GM12878 (cell line): Measurements from ENCODE around the gene EIF3D. TPM values are rescaled to one million over a fixed set of nuclear protein-coding genes. Genes with fewer than 3 reads are reported as not detected.

Experiments
- ATF3 ChIP-seq: IDR thresholded peaks from 2 replicates; pipeline ENCODE4 v1.6.1; 2011; ENCODE audit warnings: low read depth, mild to moderate bottlenecking, low read length, moderate library complexity, borderline replicate concordance; ENCODE audit errors: extremely low read depth
- BCL3 ChIP-seq: IDR thresholded peaks from 2 replicates; pipeline ENCODE4 v1.6.1; 2011; ENCODE audit warnings: borderline replicate concordance, low read depth, mild to moderate bottlenecking, moderate library complexity, low read length; ENCODE audit not compliant: insufficient read depth, poor library complexity, severe bottlenecking
- CREB1 ChIP-seq: IDR thresholded peaks from 2 replicates; pipeline ENCODE4 v1.6.1; 2012; ENCODE audit warnings: low read depth, mild to moderate bottlenecking, inconsistent platforms
- CREM ChIP-seq: IDR thresholded peaks from 2 replicates; pipeline ENCODE4 v1.6.1; 2014; ENCODE audit warnings: antibody characterized with exemption, low read depth
- DPF2 ChIP-seq: fragments of 450-650 bp; IDR thresholded peaks from 2 replicates; pipeline ENCODE4 v1.6.1; 2017; ENCODE audit warnings: mild to moderate bottlenecking
- EED ChIP-seq: sonication (generic); IDR thresholded peaks from 2 replicates; pipeline ENCODE4 v1.6.1; 2016; ENCODE audit warnings: antibody characterized with exemption, low read depth
- EGR1 ChIP-seq, 2 experiments: IDR thresholded peaks; 1 replicate in 1 of 2; 2 replicates in 1 of 2; pipeline ENCODE4 v1.6.1; 2011 to 2012; ENCODE audit warnings: low read depth in 2 of 2, low read length in 2 of 2, borderline replicate concordance in 1 of 2, mild to moderate bottlenecking in 1 of 2, moderate library complexity in 1 of 2
- EP300 ChIP-seq, 2 experiments: fragments of 150-350 bp in 1 of 2; IDR thresholded peaks; 2 replicates each; pipeline ENCODE4 v1.6.1; 2011 to 2012; ENCODE audit warnings: low read depth in 2 of 2, low read length in 2 of 2, borderline replicate concordance in 1 of 2, improper control_type of control experiment in 1 of 2, inconsistent platforms in 1 of 2; ENCODE audit not compliant: control insufficient read depth in 1 of 2
- HDAC6 ChIP-seq: fragments of 200-600 bp; sonication (generic); IDR thresholded peaks from one replicate; pipeline ENCODE4 v1.8.0; 2017; ENCODE audit warnings: antibody characterized with exemption; ENCODE audit not compliant: unreplicated experiment
- JUND ChIP-seq: IDR thresholded peaks from 2 replicates; pipeline ENCODE4 v1.6.1; 2012; ENCODE audit warnings: low read depth, mild to moderate bottlenecking, low read length, improper control_type of control experiment, moderate library complexity
- MTA2 ChIP-seq: fragments of 450-650 bp; IDR thresholded peaks from 2 replicates; pipeline ENCODE4 v1.6.1; 2016; ENCODE audit warnings: low read depth, mild to moderate bottlenecking, moderate library complexity
- MXI1 ChIP-seq: fragments of 150-350 bp; IDR thresholded peaks from 2 replicates; pipeline ENCODE4 v1.6.1; 2011; ENCODE audit warnings: low read depth, mild to moderate bottlenecking, inconsistent platforms, low read length, improper control_type of control experiment
- NKRF ChIP-seq: fragments of 450-650 bp; conservative IDR thresholded peaks from 2 replicates; pipeline ENCODE4 v1.6.1; 2017; ENCODE audit warnings: mild to moderate bottlenecking, moderate library complexity
- PML ChIP-seq: IDR thresholded peaks from 2 replicates; pipeline ENCODE4 v1.6.1; 2012; ENCODE audit warnings: low read length, inconsistent platforms
- POLR2AphosphoS2 ChIP-seq: IDR thresholded peaks from 2 replicates; pipeline ENCODE4 v1.6.1; 2011; ENCODE audit warnings: low read depth, mild to moderate bottlenecking, low read length, improper control_type of control experiment, moderate library complexity
- PRDM15 ChIP-seq: fragments of 450-650 bp; formaldehyde crosslinking; IDR thresholded peaks from 2 replicates; pipeline ENCODE4 v1.4.0; 2020; ENCODE audit warnings: mild to moderate bottlenecking, moderate library complexity
- RAD51 ChIP-seq: fragments of 450-650 bp; IDR thresholded peaks from 2 replicates; pipeline ENCODE4 v1.6.1; 2016; ENCODE audit warnings: moderate library complexity, mild to moderate bottlenecking, inconsistent platforms
- RFX5 ChIP-seq: IDR thresholded peaks from 2 replicates; pipeline ENCODE4 v1.6.1; 2011; ENCODE audit warnings: low read depth, low read length, improper control_type of control experiment
- SMAD5 ChIP-seq: IDR thresholded peaks from 2 replicates; pipeline ENCODE4 v1.6.1; 2016; ENCODE audit warnings: antibody characterized with exemption, low read depth
- SUZ12 ChIP-seq: fragments of 200-600 bp; sonication (generic); IDR thresholded peaks from one replicate; pipeline ENCODE4 v1.6.1; 2018; ENCODE audit warnings: antibody characterized with exemption, mild to moderate bottlenecking; ENCODE audit not compliant: unreplicated experiment
- ZNF217 ChIP-seq: fragments of 450-650 bp; IDR thresholded peaks from 2 replicates; pipeline ENCODE4 v1.6.1; 2017; ENCODE audit warnings: antibody characterized with exemption, mild to moderate bottlenecking
- ZSCAN29 ChIP-seq: fragments of 450-650 bp; IDR thresholded peaks from 2 replicates; pipeline ENCODE4 v1.6.1; 2017; ENCODE audit warnings: mild to moderate bottlenecking, moderate library complexity
- polyA plus RNA-seq, 11 experiments: library from polyadenylated mRNA; depleted of rRNA in 4 of 11; unstranded in 6 of 11; stranded (reverse) in 5 of 11; fragments of >200 nt; fragmentation: Nextera tagmentation in 4 of 11; fragmentation: Illumina TruSeq in 1 of 11; extraction: Ambion mirVana in 4 of 11; extraction: Trizol in 1 of 11; gene quantifications; 1 replicate in 1 of 11; 2 replicates in 10 of 11; pipeline versions ENCODE4 v1.2.1 to v1.2.3, GENCODE V29; 2011 to 2016; ENCODE audit warnings: inconsistent platforms in 2 of 11, missing spikeins in 2 of 11, low read depth in 1 of 11
- total RNA-seq, 4 experiments: library from RNA; depleted of rRNA in 3 of 4; stranded (reverse); fragments of >200 nt in 3 of 4; fragmentation: Illumina TruSeq in 1 of 4; extraction: Trizol in 1 of 4; gene quantifications; 2 replicates each; pipeline versions ENCODE4 v1.2.1 to v1.2.3, GENCODE V29; 2013 to 2021

EIF3D gene
- total and polyA plus RNA-seq, 10 of the 15 experiments (the other 5 are each of a cell fraction or from before 2014, with no cell fraction given): 240 to 558 (median 420) TPM

- TF ChIP-seq RFX5: peak; percentile 56; the same call in 1 of the 2 replicates
- peak in 1 of 2 experiments; percentile 14; a peak in 2 of 3 replicates for TF ChIP-seq EGR1 (IDR thresholded peaks at IDR 0.05; ENCODE audit: borderline replicate concordance in 1 of 2, low read depth in 2 of 2, low read length in 2 of 2)
- TF ChIP-seq MTA2: peak; percentile 61; the same call in 1 of the 2 replicates
- TF ChIP-seq EED: no peak
- peak; percentile 90; the same call in 1 of the 2 replicates for TF ChIP-seq ATF3
- TF ChIP-seq MXI1: peak; percentile 93
- TF ChIP-seq SMAD5: peak; percentile 93
- peak; percentile 89 for TF ChIP-seq CREM
- TF ChIP-seq JUND: peak; percentile 62; the same call in 1 of the 2 replicates
- TF ChIP-seq ZNF217: no peak
- TF ChIP-seq NKRF: peak; percentile 89
- no peak for TF ChIP-seq SUZ12
- TF ChIP-seq RAD51: no peak
- peak; percentile 46; the same call in 1 of the 2 replicates for TF ChIP-seq DPF2
- TF ChIP-seq BCL3: no peak
- peak; percentile 97 for TF ChIP-seq PML
- TF ChIP-seq HDAC6: peak; percentile 54
- TF ChIP-seq PRDM15 (CRISPR knock-in tag): no peak
- TF ChIP-seq POLR2AphosphoS2: peak; percentile 89
- 0 out of 4 replicates have a peak, but pooled peaks of 1 of the 2 experiments have one; percentile 21 for TF ChIP-seq EP300 (IDR thresholded peaks at IDR 0.05; ENCODE audit: borderline replicate concordance in 1 of 2, control insufficient read depth in 1 of 2, low read depth in 2 of 2, low read length in 2 of 2)
- TF ChIP-seq ZSCAN29: no peak
- peak; percentile 90 for TF ChIP-seq CREB1
Measured at GRCh38 chr22:36528795-36529751, at the start of gene EIF3D (continued).
